ENCODE results near the gene R3HCC1L. TPM values are rescaled to one million over a fixed set of nuclear protein-coding genes. Genes with fewer than 3 reads are reported as not detected.

Gene R3HCC1L
- polyA plus RNA-seq, 1 donor from 2014 or later, result 12.8 TPM

DNA sequence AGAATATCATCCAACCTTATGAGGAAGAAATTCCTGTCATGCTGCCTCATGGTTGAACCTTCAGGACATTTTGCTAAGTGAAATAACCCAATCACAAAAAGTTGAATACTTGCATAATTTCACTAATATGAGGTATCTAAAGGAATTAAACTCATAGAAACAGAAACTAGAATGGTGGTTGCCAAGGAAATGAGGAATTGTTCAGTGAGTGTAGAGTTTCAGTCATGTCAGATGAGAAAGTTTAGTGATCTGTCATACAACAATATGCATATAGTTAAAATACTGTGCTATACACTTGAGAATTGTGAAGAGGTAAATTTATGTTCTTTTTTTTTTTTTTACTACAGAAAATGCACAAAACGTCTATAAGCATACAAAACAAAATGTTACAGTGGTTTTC is 60.7 kb downstream of the R3HCC1L start:
- Histone ChIP-seq H3K9me3 (ENCODE audit: low read length) (no peaks in the 10 kb centered on the region), H4K20me1 (ENCODE audit: insufficient read depth) (no peaks in the 10 kb centered on the region), H2AFZ (ENCODE audit: low read depth, low read length) (no peak overlapping the region), H3K36me3 (ENCODE audit: insufficient read depth, low read length) (no peaks in the 10 kb centered on the region), H3K79me2 (replicated peaks; ENCODE audit: insufficient read depth, low read length) (no peaks in the 10 kb centered on the region), H3K27me3 (ENCODE audit: insufficient read depth, low read depth, low read length) (no peaks in the 10 kb centered on the region), H3K4me2 (ENCODE audit: low read length) (no peak overlapping the region), H3F3A (ENCODE audit: insufficient read depth, low read length, poor library complexity, severe bottlenecking) (no peaks in the 10 kb centered on the region), H3K9me2 (ENCODE audit: insufficient read depth, low read length) (no peaks in the 10 kb centered on the region), H3K4me3 (ENCODE audit: low read length) (no peak overlapping the region), H3K9ac (ENCODE audit: low read length) (no peak overlapping the region), H3K27ac (ENCODE audit: low read length) (no peak overlapping the region)
- TF ChIP-seq TAF1 (IDR thresholded peaks at IDR 0.05; ENCODE audit: low read depth) (no peak), EP300 (conservative IDR thresholded peaks at IDR 0.05; ENCODE audit: poor library complexity, severe bottlenecking) (no peak), CTCF (IDR thresholded peaks at IDR 0.05; ENCODE audit: poor library complexity, severe bottlenecking) (no peak), EZH2 (IDR thresholded peaks at IDR 0.05; ENCODE audit: borderline replicate concordance, insufficient read depth, low read length, poor library complexity, severe bottlenecking) (no peak)

DNA sequence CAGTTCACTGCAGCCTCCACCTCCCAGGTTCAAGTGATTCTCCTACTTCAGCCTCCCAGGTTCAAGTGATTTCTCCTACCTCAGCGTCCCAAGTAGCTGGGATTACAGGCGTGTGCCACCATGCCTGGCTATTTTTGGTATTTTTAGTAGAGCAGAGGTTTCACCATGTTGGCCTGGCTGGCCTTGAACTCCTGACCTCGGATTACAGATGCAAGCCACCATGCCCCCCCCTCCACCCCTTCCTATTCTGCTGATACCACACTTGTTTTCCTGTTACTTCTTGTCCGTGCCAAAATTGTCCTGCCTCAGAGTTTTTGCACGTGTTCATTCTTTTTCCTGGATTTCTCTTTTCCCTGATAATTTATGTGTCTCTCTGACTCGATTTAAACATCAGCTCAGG is 62.5 kb downstream of the R3HCC1L start:
- Histone ChIP-seq H4K20me1 (ENCODE audit: insufficient read depth) (no peaks in the 10 kb centered on the region), H3K27me3 (ENCODE audit: insufficient read depth, low read depth, low read length) (no peaks in the 10 kb centered on the region), H3K9ac (ENCODE audit: low read length) (no peak overlapping the region), H3K9me2 (ENCODE audit: insufficient read depth, low read length) (no peaks in the 10 kb centered on the region), H3F3A (ENCODE audit: insufficient read depth, low read length, poor library complexity, severe bottlenecking) (no peaks in the 10 kb centered on the region), H3K27ac (ENCODE audit: low read length) (no peak overlapping the region), H2AFZ (ENCODE audit: low read depth, low read length) (no peak overlapping the region), H3K4me2 (ENCODE audit: low read length) (no peak overlapping the region), H3K4me3 (ENCODE audit: low read length) (no peak overlapping the region), H3K36me3 (ENCODE audit: insufficient read depth, low read length) (no peaks in the 10 kb centered on the region), H3K9me3 (ENCODE audit: low read length) (no peaks in the 10 kb centered on the region), H3K79me2 (replicated peaks; ENCODE audit: insufficient read depth, low read length) (no peaks in the 10 kb centered on the region)
- TF ChIP-seq POLR2AphosphoS5 (IDR thresholded peaks at IDR 0.05), result no peak
- TF ChIP-seq MXI1 (conservative IDR thresholded peaks at IDR 0.05; ENCODE audit: poor library complexity, severe bottlenecking), result no peak
- TF ChIP-seq EP300 (conservative IDR thresholded peaks at IDR 0.05; ENCODE audit: poor library complexity, severe bottlenecking), result no peak
- no peak for TF ChIP-seq RAD21 (conservative IDR thresholded peaks at IDR 0.05)
- TF ChIP-seq CTCF (IDR thresholded peaks at IDR 0.05; ENCODE audit: poor library complexity, severe bottlenecking), result no peak
- TF ChIP-seq EZH2 (IDR thresholded peaks at IDR 0.05; ENCODE audit: borderline replicate concordance, insufficient read depth, low read length, poor library complexity, severe bottlenecking), result no peak
- TF ChIP-seq, protein P1, sequence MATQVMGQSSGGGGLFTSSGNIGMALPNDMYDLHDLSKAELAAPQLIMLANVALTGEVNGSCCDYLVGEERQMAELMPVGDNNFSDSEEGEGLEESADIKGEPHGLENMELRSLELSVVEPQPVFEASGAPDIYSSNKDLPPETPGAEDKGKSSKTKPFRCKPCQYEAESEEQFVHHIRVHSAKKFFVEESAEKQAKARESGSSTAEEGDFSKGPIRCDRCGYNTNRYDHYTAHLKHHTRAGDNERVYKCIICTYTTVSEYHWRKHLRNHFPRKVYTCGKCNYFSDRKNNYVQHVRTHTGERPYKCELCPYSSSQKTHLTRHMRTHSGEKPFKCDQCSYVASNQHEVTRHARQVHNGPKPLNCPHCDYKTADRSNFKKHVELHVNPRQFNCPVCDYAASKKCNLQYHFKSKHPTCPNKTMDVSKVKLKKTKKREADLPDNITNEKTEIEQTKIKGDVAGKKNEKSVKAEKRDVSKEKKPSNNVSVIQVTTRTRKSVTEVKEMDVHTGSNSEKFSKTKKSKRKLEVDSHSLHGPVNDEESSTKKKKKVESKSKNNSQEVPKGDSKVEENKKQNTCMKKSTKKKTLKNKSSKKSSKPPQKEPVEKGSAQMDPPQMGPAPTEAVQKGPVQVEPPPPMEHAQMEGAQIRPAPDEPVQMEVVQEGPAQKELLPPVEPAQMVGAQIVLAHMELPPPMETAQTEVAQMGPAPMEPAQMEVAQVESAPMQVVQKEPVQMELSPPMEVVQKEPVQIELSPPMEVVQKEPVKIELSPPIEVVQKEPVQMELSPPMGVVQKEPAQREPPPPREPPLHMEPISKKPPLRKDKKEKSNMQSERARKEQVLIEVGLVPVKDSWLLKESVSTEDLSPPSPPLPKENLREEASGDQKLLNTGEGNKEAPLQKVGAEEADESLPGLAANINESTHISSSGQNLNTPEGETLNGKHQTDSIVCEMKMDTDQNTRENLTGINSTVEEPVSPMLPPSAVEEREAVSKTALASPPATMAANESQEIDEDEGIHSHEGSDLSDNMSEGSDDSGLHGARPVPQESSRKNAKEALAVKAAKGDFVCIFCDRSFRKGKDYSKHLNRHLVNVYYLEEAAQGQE (IDR thresholded peaks at IDR 0.05; ENCODE audit: borderline replicate concordance), result no peak
- no peak for TF ChIP-seq SMC3 (conservative IDR thresholded peaks at IDR 0.05; ENCODE audit: poor library complexity)
- no peak for TF ChIP-seq TAF1 (IDR thresholded peaks at IDR 0.05; ENCODE audit: low read depth)

Measured in neural cell (in vitro differentiated cells).